ENCODE results near the gene JDP2. TPM values are rescaled to one million over a fixed set of nuclear protein-coding genes. Genes with fewer than 3 reads are reported as not detected.

JDP2 gene
- total RNA-seq, 1 experiment from 2014 or later: 22.8 TPM

GRCh38 chr14:75452324-75452723 is 24.5 kb downstream of the JDP2 start:
- H3K23me2 ChIP-seq (ENCODE audit: insufficient read length, low read depth, low read length, poor library complexity, severe bottlenecking): no peaks in the 10 kb centered on the region
- no peak overlapping the region for H3K23ac ChIP-seq (ENCODE audit: insufficient read length, low read depth, low read length)
- H2BK5ac ChIP-seq (ENCODE audit: insufficient read length, low read length): no peak overlapping the region
- peaks cover 2% of the 10 kb centered on the region; the same call in 1 of the 2 replicates for H3K79me2 ChIP-seq (ENCODE audit: insufficient read depth, low read length)
- no peak overlapping the region for H4K8ac ChIP-seq (replicated peaks; ENCODE audit: insufficient read length, low read depth, low read length)
- peak overlapping the region; percentile 34 for H4K91ac ChIP-seq (ENCODE audit: insufficient read length, low read depth, low read length)
- no peak overlapping the region for H3K56ac ChIP-seq (ENCODE audit: insufficient read length, low read depth, low read length)
- H3K27ac ChIP-seq (ENCODE audit: insufficient read length, low read depth, low read length): peak overlapping the region; percentile 87
- DNase-seq: no peak
- H3K18ac ChIP-seq (ENCODE audit: insufficient read length, low read depth, low read length): peak overlapping the region; percentile 58
- H4K5ac ChIP-seq (ENCODE audit: insufficient read length, low read depth, low read length): no peak overlapping the region
- H2BK12ac ChIP-seq (ENCODE audit: insufficient read length, low read depth, low read length): peak overlapping the region; percentile 67
- no peak overlapping the region for H2BK15ac ChIP-seq (ENCODE audit: low read depth, low read length)
- no peak overlapping the region for H3K9ac ChIP-seq (ENCODE audit: extremely low read depth, insufficient read length, low read length)
- no peaks in the 10 kb centered on the region for H3K9me3 ChIP-seq (ENCODE audit: control insufficient read depth, low read depth, low read length)
- H2BK20ac ChIP-seq (ENCODE audit: low read depth, low read length, poor library complexity, severe bottlenecking): no peak overlapping the region
- no peak overlapping the region for H3K4me3 Mint-ChIP-seq
- peak overlapping the region; percentile 98 to 100 (median 100); a peak in 6 of 7 replicates for H3K27ac Mint-ChIP-seq
- no peak overlapping the region for H3T11ph ChIP-seq (ENCODE audit: low read length)
- H3K4me2 ChIP-seq (ENCODE audit: insufficient read depth, insufficient read length, low read length): no peak overlapping the region
- peaks cover 0 to 15% (median 5%) of the 10 kb centered on the region in 3 experiments; a peak in 4 of 7 replicates for H3K36me3 Mint-ChIP-seq (ENCODE audit: insufficient read depth in 1 of 3, low read depth in 3 of 3)
- no peaks in the 10 kb centered on the region for H3K27me3 ChIP-seq (ENCODE audit: insufficient read depth, low read length)
- peak overlapping the region; percentile 41; the same call in 1 of the 2 replicates for H3K14ac ChIP-seq (ENCODE audit: insufficient read depth, low read length)
- TF ChIP-seq CTCF (conservative IDR thresholded peaks at IDR 0.05): no peak
- WGBS (ENCODE audit: extremely low coverage, insufficient read length, low lambda C conversion rate): no CpG with 5 or more reads among the region's 4 CpGs
- no peaks in the 10 kb centered on the region for H3K27me3 Mint-ChIP-seq (ENCODE audit: low read depth)
- H4K20me1 ChIP-seq (ENCODE audit: control insufficient read depth, insufficient read depth, insufficient read length): no peaks in the 10 kb centered on the region
- peaks cover 58 to 74% of the 10 kb centered on the region in 2 experiments for H3K4me1 Mint-ChIP-seq
- no peak overlapping the region; the same call in 1 of the 2 replicates for H3K4ac ChIP-seq (ENCODE audit: low read depth, low read length)
- no peaks in the 10 kb centered on the region for H3K9me3 Mint-ChIP-seq
- H2AFZ ChIP-seq (ENCODE audit: low read length): no peak overlapping the region
- H2AK5ac ChIP-seq (ENCODE audit: insufficient read length, low read length): no peak overlapping the region
- H3K79me1 ChIP-seq (ENCODE audit: insufficient read depth, low read depth, low read length, poor library complexity, severe bottlenecking): no peaks in the 10 kb centered on the region
- H2BK120ac ChIP-seq (ENCODE audit: low read depth, low read length, poor library complexity, severe bottlenecking): no peak overlapping the region
- peaks cover 4% of the 10 kb centered on the region; the same call in 1 of the 2 replicates for H3K4me1 ChIP-seq (ENCODE audit: insufficient read depth, low read length)
